ENCODE data around the gene EVA1C. TPM values are rescaled to one million over a fixed set of nuclear protein-coding genes. Genes with fewer than 3 reads are reported as not detected.

The EVA1C gene
- polyA plus RNA-seq, 1 donor (not counting 4 experiments of a cell fraction or from before 2014, with no cell fraction given): 15.3 TPM

DNA sequence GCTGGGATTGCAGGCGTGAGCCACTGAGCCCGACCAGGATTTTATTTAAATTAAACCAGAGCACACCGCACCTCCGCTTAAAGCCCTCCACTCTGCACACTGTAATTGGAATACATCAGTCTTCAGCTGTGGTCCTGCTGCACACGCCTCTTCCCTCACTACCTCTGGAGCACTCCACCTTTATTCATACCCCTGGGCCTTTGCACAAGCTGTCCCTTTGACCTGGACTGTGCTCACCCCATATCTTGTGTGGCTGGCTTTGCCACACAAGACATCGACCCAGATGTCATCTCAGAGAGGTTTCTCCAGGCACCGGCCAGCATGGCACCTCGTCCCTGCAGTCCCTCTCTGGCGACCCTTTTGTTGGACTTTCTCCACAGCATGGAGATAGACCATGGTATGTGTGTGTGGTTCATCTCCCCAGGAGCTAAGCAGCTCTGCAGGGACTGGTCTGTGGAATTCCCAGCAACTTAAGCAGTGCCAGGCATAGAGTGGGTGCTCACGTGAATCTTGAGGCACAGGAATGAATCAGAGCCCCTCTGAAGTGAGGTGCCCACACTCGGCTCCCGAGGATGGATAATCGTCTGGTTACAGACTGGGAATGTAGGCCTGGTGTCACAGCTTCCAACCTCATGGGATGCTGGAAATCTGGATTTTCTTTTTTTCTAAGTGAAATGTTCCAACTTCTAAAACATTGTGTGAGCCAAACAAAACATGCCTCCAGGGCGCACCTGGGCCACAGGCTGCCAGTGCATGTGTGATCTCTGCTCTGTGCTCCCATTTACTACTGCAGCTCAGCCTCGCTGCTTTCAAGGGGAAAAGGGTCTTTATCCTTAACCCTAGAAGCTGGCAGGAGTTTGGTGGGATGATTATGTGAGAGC lies 61.9 kb downstream of the EVA1C start:
- Histone ChIP-seq H3K4me3 (ENCODE audit: control insufficient read depth in 2 of 3, extremely low read depth in 1 of 3, insufficient read depth in 2 of 3, low read depth in 1 of 3, low read length in 3 of 3) (no peak overlapping the region), H3K9ac (ENCODE audit: control insufficient read depth, extremely low read depth, insufficient read depth, low read length) (no peak overlapping the region), H3K27ac (ENCODE audit: control insufficient read depth, insufficient read depth, low read length) (no peak overlapping the region), H3K4me2 (ENCODE audit: control insufficient read depth, extremely low read depth, insufficient read depth, low read depth, low read length) (no peak overlapping the region), H3K9me1 (ENCODE audit: control insufficient read depth, extremely low read depth, insufficient read depth, low read length) (no peaks in the 10 kb centered on the region), H3K27me3 (ENCODE audit: control insufficient read depth, extremely low read depth, insufficient read depth, low read length) (no peaks in the 10 kb centered on the region), H2AFZ (ENCODE audit: control insufficient read depth, low read length) (no peak overlapping the region), H3K9me3 (ENCODE audit: control insufficient read depth, low read depth, low read length) (no peaks in the 10 kb centered on the region), H4K20me1 (ENCODE audit: control insufficient read depth, extremely low read depth, insufficient read depth, low read length) (no peaks in the 10 kb centered on the region), H3K4me1 (ENCODE audit: control insufficient read depth, extremely low read depth, insufficient read depth, low read length) (peaks cover 20% of the 10 kb centered on the region), H3K36me3 (ENCODE audit: control insufficient read depth in 2 of 2, extremely low read depth in 1 of 2, insufficient read depth in 2 of 2, low read length in 2 of 2) (peaks cover 0 to 7% of the 10 kb centered on the region in 2 experiments), H3K79me2 (ENCODE audit: control insufficient read depth, insufficient read depth, low read length) (no peaks in the 10 kb centered on the region)
- dilution Hi-C loops (cut with MboI; ENCODE audit: extremely low pct_ligation_motif_present, low sequenced_read_pairs): no loop called here
- no peak for TF ChIP-seq CTCF (optimal IDR thresholded peaks at IDR 0.05 in 1 of 3, IDR thresholded peaks at IDR 0.05 in 1 of 3, conservative IDR thresholded peaks at IDR 0.05 in 1 of 3; ENCODE audit: extremely low read depth in 1 of 3, insufficient read depth in 2 of 3, low read length in 3 of 3)
- no peak for TF ChIP-seq EZH2 (IDR thresholded peaks at IDR 0.05; ENCODE audit: low read length)
- FAIRE-seq (no peak), DNase-seq (ENCODE audit: low read depth, low spot score) (no peak)

GRCh38 chr21:32475162-32475812 lies 62.8 kb downstream of the EVA1C start:
- Histone ChIP-seq H3K27me3 (ENCODE audit: control insufficient read depth, extremely low read depth, insufficient read depth, low read length) (no peaks in the 10 kb centered on the region), H3K9ac (ENCODE audit: control insufficient read depth, extremely low read depth, insufficient read depth, low read length) (no peak overlapping the region), H3K79me2 (ENCODE audit: control insufficient read depth, insufficient read depth, low read length) (no peaks in the 10 kb centered on the region), H3K36me3 (ENCODE audit: control insufficient read depth in 2 of 2, extremely low read depth in 1 of 2, insufficient read depth in 2 of 2, low read length in 2 of 2) (peaks cover 0 to 1% of the 10 kb centered on the region in 2 experiments), H3K9me3 (ENCODE audit: control insufficient read depth, low read depth, low read length) (no peaks in the 10 kb centered on the region), H3K4me3 (ENCODE audit: control insufficient read depth in 2 of 3, extremely low read depth in 1 of 3, insufficient read depth in 2 of 3, low read depth in 1 of 3, low read length in 3 of 3) (no peak overlapping the region), H3K4me2 (ENCODE audit: control insufficient read depth, extremely low read depth, insufficient read depth, low read depth, low read length) (no peak overlapping the region), H3K9me1 (ENCODE audit: control insufficient read depth, extremely low read depth, insufficient read depth, low read length) (peaks cover under 1% of the 10 kb centered on the region), H3K27ac (ENCODE audit: control insufficient read depth, insufficient read depth, low read length) (no peak overlapping the region), H4K20me1 (ENCODE audit: control insufficient read depth, extremely low read depth, insufficient read depth, low read length) (no peaks in the 10 kb centered on the region), H3K4me1 (ENCODE audit: control insufficient read depth, extremely low read depth, insufficient read depth, low read length) (peaks cover 24% of the 10 kb centered on the region), H2AFZ (ENCODE audit: control insufficient read depth, low read length) (no peak overlapping the region)
- TF ChIP-seq CTCF (optimal IDR thresholded peaks at IDR 0.05 in 1 of 3, IDR thresholded peaks at IDR 0.05 in 1 of 3, conservative IDR thresholded peaks at IDR 0.05 in 1 of 3; ENCODE audit: extremely low read depth in 1 of 3, insufficient read depth in 2 of 3, low read length in 3 of 3) (no peak), EZH2 (IDR thresholded peaks at IDR 0.05; ENCODE audit: low read length) (no peak)
- DNase-seq (ENCODE audit: low read depth, low spot score) (no peak), FAIRE-seq (no peak)
- dilution Hi-C loops (cut with MboI; ENCODE audit: extremely low pct_ligation_motif_present, low sequenced_read_pairs): no loop called here

Data from keratinocyte (primary cell).